HG03432 (cell line): Measurements from ENCODE around the gene VEPH1.

Experiments used
- ATAC-seq: cut with Tn5 transposase; IDR thresholded peaks from one replicate; pipeline ENCODE4 v1.9.1; 2021; ENCODE audit warnings: mild to moderate bottlenecking, moderate library complexity; ENCODE audit not compliant: unreplicated experiment

The VEPH1 gene

GRCh38 chr3:157393113-157393512 lies 110.1 kb downstream of the VEPH1 start:
- ATAC-seq = no peak

DNA sequence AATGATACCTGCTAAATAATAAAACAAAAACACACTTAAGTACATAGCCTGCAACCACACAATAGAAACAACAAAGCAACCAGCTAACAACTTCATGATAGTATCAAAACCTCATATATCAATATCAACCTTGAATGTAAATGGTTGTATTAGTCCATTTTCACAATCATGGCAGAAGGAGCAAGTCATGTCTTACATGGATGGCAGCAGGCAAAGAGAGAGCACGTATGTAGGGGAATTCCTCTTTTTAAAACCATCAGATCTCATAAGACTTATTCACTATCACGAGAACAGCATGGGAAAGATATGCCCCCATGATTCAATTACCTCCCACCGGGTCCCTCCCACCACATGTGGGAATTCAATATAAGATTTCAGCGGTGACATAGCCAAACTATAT lies 111.1 kb downstream of the VEPH1 start:
- no peak for ATAC-seq

DNA sequence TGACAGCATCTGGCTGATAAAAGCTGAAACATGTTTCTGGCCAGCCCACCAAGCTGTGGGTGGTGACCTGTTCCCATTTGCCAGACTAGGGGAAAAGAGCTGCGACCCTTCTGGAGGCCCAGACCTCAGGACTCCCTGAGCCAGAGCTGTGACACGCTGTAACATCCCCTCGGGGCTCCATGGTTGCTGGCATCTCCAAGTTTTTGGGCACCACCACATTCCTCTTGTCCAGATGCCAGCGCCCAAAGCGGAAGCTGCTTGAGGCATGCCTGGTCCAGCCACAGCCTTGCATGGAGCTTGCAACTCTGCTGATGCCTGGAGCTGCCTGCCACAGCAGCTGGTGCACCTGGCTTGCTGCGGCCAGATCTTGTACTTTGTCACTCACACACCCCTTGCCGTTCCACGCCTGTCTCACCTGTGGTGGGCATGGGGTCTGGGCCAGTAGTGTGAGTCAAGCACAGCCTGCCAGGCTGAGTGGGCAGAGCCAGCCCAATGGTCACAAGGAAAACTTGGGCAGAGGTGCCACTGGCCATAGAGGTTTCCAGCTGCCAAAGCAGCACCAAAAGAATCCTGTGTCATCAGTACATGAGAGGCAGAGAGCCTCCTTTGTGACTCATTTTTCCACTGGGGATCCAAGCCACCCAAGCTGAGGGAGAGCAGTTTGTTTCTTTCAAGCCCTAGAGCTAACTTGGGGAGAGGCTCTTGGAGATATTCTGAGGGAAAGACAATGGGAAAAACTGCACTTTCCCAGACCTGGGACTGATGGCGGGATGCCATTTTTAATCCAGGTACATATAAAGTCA lies 112.3 kb downstream of the VEPH1 start:
- no peak for ATAC-seq

DNA sequence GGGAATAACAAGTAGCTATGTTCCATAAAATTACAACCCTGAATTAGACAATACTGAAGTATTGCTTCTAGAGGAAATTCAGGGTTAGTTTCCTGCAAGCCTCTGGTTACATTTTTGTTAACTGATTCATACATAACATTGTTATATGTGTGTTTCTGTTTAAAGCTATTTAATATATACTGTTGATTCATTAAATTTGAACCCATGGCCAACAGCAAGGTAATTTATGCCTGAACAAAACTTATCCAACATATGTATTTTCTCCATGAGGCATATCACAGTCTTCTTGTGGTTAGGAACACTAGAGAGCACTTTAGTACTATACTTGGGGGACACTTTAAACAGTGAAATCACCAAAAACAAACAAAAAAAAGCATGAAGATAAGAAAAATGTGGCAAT lies 114.2 kb downstream of the VEPH1 start:
- ATAC-seq = no peak

DNA sequence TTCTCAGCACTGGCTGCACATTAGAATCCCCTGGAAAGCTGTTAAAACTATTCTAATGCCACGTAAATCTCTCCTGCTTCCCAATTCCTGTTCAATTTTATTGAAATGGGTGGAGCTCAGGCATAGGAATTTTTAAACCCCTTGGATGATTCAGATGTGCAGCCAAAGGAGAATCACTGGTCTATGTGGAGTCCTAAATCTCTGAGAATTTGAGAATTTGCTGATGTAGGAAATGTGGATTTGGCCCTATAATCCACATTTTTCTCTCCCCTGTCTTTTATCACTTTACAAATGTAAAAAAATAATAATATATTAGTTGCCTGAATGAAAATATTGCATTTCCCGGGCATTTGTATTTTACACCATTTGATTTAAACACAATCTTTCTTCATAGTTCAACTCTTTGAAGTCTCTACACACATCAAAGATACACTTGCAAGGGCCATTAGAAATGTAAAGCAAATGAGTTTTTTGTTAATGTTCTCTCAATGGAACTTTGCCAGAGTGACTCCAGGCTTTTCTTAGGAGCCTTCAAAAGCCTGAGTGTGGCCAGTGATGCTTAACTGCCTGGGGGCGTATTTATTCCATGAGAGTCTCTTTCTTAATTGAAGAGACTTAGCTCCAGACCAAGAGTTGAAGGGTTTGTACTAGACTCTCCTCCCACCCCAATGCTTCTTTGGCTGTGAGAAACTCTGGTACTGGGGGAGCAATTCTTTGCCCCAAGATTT lies 115.3 kb downstream of the VEPH1 start:
- ATAC-seq = no peak

GRCh38 chr3:157384491-157384890 lies 118.7 kb downstream of the VEPH1 start:
- no peak for ATAC-seq

GRCh38 chr3:157384031-157384430 lies 119.2 kb downstream of the VEPH1 start:
- no peak for ATAC-seq

DNA sequence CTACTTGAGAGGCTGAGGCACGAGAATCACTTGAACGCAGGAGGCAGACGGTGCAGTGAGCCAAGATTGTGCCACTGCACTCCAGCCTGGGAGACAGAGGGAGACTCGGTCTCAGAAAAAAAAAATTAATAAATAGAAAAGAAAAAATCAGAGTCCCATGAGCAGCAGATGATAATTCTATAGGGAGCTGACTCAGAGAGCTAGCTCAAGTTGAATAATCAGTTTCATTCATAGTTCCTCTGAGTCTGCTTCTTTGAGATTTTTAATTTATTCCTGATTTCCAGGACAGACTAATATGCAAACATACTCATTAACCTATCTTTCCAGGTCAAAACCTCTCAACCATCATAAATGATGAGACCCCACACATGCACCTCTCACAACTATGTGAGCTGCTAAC lies 121.6 kb downstream of the VEPH1 start:
- ATAC-seq = no peak

DNA sequence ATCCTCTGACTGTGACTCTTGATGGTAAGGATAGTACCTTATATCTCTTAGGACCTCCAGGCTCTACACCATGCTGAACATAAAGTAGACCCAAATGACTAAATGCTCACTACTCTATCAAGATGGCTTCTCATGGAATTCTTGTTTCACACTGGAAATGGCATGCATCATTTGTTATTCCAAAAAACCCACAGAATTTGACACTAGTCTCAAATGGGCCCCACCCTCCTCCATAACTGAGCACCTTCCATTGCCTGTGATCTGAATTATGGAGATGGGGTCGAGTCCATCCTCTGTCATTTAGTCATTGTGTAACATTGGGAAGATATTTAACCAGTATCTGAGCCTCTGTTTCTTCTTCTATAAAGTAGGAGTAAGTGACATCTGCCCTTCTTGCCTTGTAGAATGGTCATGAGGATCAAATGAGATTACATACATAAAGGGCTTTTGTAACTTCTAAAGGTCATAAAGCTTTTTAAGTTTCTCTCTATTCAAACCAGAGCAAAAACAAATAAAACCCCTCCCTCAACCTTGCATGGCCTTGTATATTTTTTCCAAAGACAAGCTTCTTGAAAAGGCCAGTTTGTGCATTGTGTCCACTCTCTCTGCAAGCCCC lies 123.6 kb downstream of the VEPH1 start:
- ATAC-seq = no peak

GRCh38 chr3:157376603-157377300 lies 126.5 kb downstream of the VEPH1 start:
- ATAC-seq = no peak

- no peak for ATAC-seq
Measured at GRCh38 chr3:157375342-157375986, 127.8 kb downstream of the VEPH1 start.

DNA sequence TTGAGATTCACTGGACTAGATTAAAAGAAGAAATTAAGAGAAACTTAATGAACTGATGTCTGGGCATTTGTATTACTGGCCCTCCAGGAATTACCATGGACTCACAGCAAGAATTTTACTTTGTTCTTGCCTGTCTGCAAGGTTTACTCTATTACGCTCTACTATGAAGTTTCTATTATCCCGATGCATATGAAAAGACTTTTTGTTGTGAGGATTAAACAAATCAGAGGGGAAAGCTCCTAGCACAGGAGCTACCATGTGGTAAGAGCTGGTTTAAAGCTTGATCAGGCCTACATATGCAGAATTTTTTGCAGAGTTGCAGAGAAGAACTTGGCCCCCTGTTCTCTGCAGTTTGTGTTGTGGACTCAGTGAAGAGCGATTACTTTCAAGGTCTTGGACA lies 128.3 kb downstream of the VEPH1 start:
- no peak for ATAC-seq

- no peak for ATAC-seq
Measured at GRCh38 chr3:157373783-157374182, 129.4 kb downstream of the VEPH1 start.

DNA sequence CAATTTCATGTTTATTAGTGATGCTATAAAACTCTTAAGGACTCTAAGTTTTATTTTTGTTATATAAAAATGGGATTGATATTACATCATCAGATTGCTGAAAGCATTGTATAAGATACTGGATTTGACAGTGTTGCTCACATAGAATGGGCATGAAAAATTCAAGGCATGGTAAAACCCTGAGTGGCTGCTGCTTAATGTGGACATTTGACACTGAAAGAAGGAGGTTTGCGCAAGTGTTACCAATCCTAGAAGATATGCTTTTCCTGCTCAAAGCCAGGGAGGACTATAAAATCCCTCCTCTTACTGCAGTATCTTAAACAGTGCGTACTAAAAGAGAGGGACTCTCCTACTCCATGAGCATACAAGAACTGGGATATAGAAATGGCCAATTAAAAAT lies 132.3 kb downstream of the VEPH1 start:
- no peak for ATAC-seq

GRCh38 chr3:157369727-157370421 lies 133.3 kb downstream of the VEPH1 start:
- peak; percentile 51 for ATAC-seq

- no peak for ATAC-seq
Measured at GRCh38 chr3:157368171-157368570, 135.0 kb downstream of the VEPH1 start.

- ATAC-seq = no peak
Measured at GRCh38 chr3:157363393-157363792, 139.8 kb downstream of the VEPH1 start.

DNA sequence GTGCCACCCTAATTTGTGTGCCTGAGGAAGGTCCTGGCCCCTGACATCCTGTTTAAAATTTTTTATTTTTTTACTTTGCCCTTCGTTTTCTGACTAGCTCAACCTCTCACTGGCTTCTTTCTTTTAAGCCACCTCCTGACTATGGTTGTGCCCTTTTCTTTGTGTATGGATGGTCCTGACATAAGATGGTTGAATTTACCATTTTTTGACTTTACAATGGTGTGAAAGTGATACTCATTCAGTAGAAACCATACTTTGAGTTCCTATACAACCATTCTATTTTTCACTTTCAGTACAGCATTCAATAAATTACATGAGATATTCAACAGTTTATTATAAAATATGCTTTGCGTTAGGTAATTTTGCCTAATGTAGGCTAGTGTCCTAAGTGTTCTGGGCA lies 140.9 kb downstream of the VEPH1 start:
- no peak for ATAC-seq

GRCh38 chr3:157360044-157360443 lies 143.2 kb downstream of the VEPH1 start:
- ATAC-seq = no peak

- no peak for ATAC-seq
Measured at GRCh38 chr3:157356541-157356940, 146.7 kb downstream of the VEPH1 start.
